ENCODE data around the gene NUAK1.

Gene NUAK1

GRCh38 chr12:106093246-106093645, 45.5 kb downstream of the NUAK1 start (continued):
- TF ChIP-seq CREB5 (CRISPR knock-in tag; IDR thresholded peaks at IDR 0.05; ENCODE audit: low read depth) (no peak), ZFP30 (CRISPR knock-in tag; IDR thresholded peaks at IDR 0.05) (no peak)

GRCh38 chr12:106091446-106091820, 47.3 kb downstream of the NUAK1 start:
- ATAC-seq: peak; percentile 17; the same call in 2 of the 3 replicates
- no peak for TF ChIP-seq CREB5 (CRISPR knock-in tag; IDR thresholded peaks at IDR 0.05; ENCODE audit: low read depth)
- no peak for TF ChIP-seq ZC3H10 (CRISPR knock-in tag; IDR thresholded peaks at IDR 0.05)
- no peak for TF ChIP-seq CSDC2 (CRISPR knock-in tag; IDR thresholded peaks at IDR 0.05)
- TF ChIP-seq ARNTL (CRISPR knock-in tag; IDR thresholded peaks at IDR 0.05; ENCODE audit: borderline replicate concordance, low read depth): no peak
- no peak for TF ChIP-seq ZNF70 (CRISPR knock-in tag; IDR thresholded peaks at IDR 0.05)
- TF ChIP-seq ZFP3 (CRISPR knock-in tag; IDR thresholded peaks at IDR 0.05): no peak
- no peak for TF ChIP-seq BACH2 (CRISPR knock-in tag; IDR thresholded peaks at IDR 0.05; ENCODE audit: borderline replicate concordance)
- no peak for TF ChIP-seq PATZ1 (CRISPR knock-in tag; IDR thresholded peaks at IDR 0.05; ENCODE audit: borderline replicate concordance)
- TF ChIP-seq CSRNP3 (CRISPR knock-in tag; IDR thresholded peaks at IDR 0.05): no peak
- no peak for TF ChIP-seq ZNF565 (CRISPR knock-in tag; conservative IDR thresholded peaks at IDR 0.05; ENCODE audit: low read depth)
- TF ChIP-seq PPARA (CRISPR knock-in tag; IDR thresholded peaks at IDR 0.05; ENCODE audit: borderline replicate concordance): no peak
- TF ChIP-seq SNAI2 (CRISPR knock-in tag; IDR thresholded peaks at IDR 0.05): no peak
- TF ChIP-seq ZNF8 (CRISPR knock-in tag; IDR thresholded peaks at IDR 0.05): no peak
- no peak for TF ChIP-seq RARB (CRISPR knock-in tag; IDR thresholded peaks at IDR 0.05)
- no peak for TF ChIP-seq ESRRG (CRISPR knock-in tag; IDR thresholded peaks at IDR 0.05)
- TF ChIP-seq ISL1 (CRISPR knock-in tag; IDR thresholded peaks at IDR 0.05): no peak
- TF ChIP-seq TSHZ2 (CRISPR knock-in tag; IDR thresholded peaks at IDR 0.05): no peak
- TF ChIP-seq POU6F1 (CRISPR knock-in tag; IDR thresholded peaks at IDR 0.05; ENCODE audit: borderline replicate concordance, low read depth): no peak

GRCh38 chr12:106090591-106091445, 47.9 kb downstream of the NUAK1 start:
- ATAC-seq: peak; percentile 77
- TF ChIP-seq TCF4 (CRISPR knock-in tag; IDR thresholded peaks at IDR 0.05; ENCODE audit: borderline replicate concordance): no peak
- no peak for TF ChIP-seq ISL1 (CRISPR knock-in tag; IDR thresholded peaks at IDR 0.05)
- TF ChIP-seq CSRNP3 (CRISPR knock-in tag; IDR thresholded peaks at IDR 0.05): no peak
- TF ChIP-seq ZFP3 (CRISPR knock-in tag; IDR thresholded peaks at IDR 0.05): no peak
- no peak for TF ChIP-seq TSHZ2 (CRISPR knock-in tag; IDR thresholded peaks at IDR 0.05)
- no peak for TF ChIP-seq GLIS3 (CRISPR knock-in tag; IDR thresholded peaks at IDR 0.05)
- no peak for TF ChIP-seq ZNF70 (CRISPR knock-in tag; IDR thresholded peaks at IDR 0.05)
- no peak for TF ChIP-seq ESRRG (CRISPR knock-in tag; IDR thresholded peaks at IDR 0.05)
- TF ChIP-seq RARB (CRISPR knock-in tag; IDR thresholded peaks at IDR 0.05): no peak
- no peak for TF ChIP-seq ZNF565 (CRISPR knock-in tag; conservative IDR thresholded peaks at IDR 0.05; ENCODE audit: low read depth)
- TF ChIP-seq TOX (CRISPR knock-in tag; IDR thresholded peaks at IDR 0.05; ENCODE audit: borderline replicate concordance): no peak

All from SK-N-SH treated with all-trans-retinoic acid at 6 μM for 48 hours (cell line).